ENCODE measurements around the gene RNLS.

RNLS gene

GRCh38 chr10:88239212-88239611 lies 343.9 kb downstream of the RNLS start:
- DNase-seq (ENCODE audit: low spot score): no peak
- TF ChIP-seq CTCF (IDR thresholded peaks at IDR 0.05): no peak
- no peak overlapping the region for H3K4me3 ChIP-seq
- H3K27ac ChIP-seq: peak overlapping the region; percentile 63 to 65

- no peak for TF ChIP-seq CTCF (IDR thresholded peaks at IDR 0.05)
- no peak overlapping the region for H3K4me3 ChIP-seq
- peak overlapping the region; percentile 63 to 65 for H3K27ac ChIP-seq
- no peak for DNase-seq (ENCODE audit: low spot score)
Measured at GRCh38 chr10:88238615-88238914, 344.6 kb downstream of the RNLS start.

- H3K4me3 ChIP-seq: no peak overlapping the region
- TF ChIP-seq CTCF (IDR thresholded peaks at IDR 0.05): no peak
- H3K27ac ChIP-seq: peak overlapping the region; percentile 63 to 65
- no peak for DNase-seq (ENCODE audit: low spot score)
Measured at GRCh38 chr10:88237896-88238614, 345.1 kb downstream of the RNLS start.

- peak overlapping the region; percentile 31 to 41 for H3K27ac ChIP-seq
- no peak for DNase-seq (ENCODE audit: low spot score)
Measured at GRCh38 chr10:88236121-88236743, 346.9 kb downstream of the RNLS start.

GRCh38 chr10:88234297-88234696 lies 348.8 kb downstream of the RNLS start:
- TF ChIP-seq CTCF (IDR thresholded peaks at IDR 0.05): no peak
- Histone ChIP-seq H3K27ac (peak overlapping the region in 1 of 2 donors; percentile 55), H3K4me3 (no peak overlapping the region)
- DNase-seq (ENCODE audit: low spot score): no peak

More at GRCh38 chr10:88236121-88236743, 346.9 kb downstream of the RNLS start:
- no peak for TF ChIP-seq CTCF (IDR thresholded peaks at IDR 0.05)
- no peak overlapping the region for H3K4me3 ChIP-seq

- no peak for DNase-seq (ENCODE audit: low spot score)
- no peak overlapping the region for H3K4me3 ChIP-seq
- TF ChIP-seq CTCF (IDR thresholded peaks at IDR 0.05): no peak
- H3K27ac ChIP-seq: peak overlapping the region in 1 of 2 donors; percentile 55
Measured at GRCh38 chr10:88233870-88234269, 349.2 kb downstream of the RNLS start.

- Histone ChIP-seq H3K27ac (peak overlapping the region; percentile 54 to 60), H3K4me3 (no peak overlapping the region)
- DNase-seq (ENCODE audit: low spot score): no peak
- no peak for TF ChIP-seq CTCF (IDR thresholded peaks at IDR 0.05)
Measured at GRCh38 chr10:88232983-88233543, 350.1 kb downstream of the RNLS start.
